DMS79 (cell line): ENCODE measurements around the gene VAMP4.
"Not testable (repeated sequence)": the region's sequence is repeated elsewhere in the genome, so short reads cannot be mapped to it uniquely, and the experiment has no call there.

Experiments
- DNase-seq: peaks from one replicate; lab custom pipeline; 2025; lab: John Stamatoyannopoulos, UW

The VAMP4 gene

DNA sequence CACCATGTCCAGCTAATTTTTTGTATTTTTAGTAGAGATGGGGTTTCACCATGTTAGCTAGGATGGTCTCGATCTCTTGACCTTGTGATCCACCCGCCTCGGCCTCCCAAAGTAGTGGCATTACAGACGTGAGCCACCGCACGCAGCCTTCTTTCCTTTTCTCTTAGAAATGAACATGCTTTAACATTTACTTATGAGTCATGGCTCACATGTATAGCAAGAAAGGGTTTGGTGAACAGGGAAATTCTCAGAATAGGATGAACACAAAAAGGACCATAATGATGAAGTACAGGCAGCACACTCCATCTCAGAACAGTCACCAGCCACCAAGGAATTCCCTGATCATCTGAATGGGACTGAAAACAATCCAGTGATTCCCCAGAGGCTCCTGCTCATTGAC lies 9.4 kb upstream of the VAMP4 start:
- no peak for DNase-seq

DNA sequence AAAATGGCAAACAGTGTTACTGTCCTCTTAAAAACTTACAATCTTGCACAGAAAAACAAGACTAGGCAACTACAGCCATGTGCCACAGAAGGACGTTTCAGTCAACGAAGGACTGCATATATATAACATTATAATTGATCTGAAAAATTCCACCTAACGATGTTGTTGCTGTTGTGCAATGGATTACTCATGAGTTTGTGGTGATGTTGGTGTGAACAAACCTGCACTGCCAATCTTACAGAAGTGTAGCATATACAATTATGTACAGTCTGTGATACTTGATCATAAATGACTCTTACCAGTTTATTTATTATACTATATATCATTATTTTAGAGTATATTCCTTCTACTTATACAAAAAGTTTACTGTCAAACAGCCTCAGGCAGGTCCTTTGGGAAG lies 6.8 kb upstream of the VAMP4 start:
- no peak for DNase-seq

- DNase-seq = no peak
Observed at GRCh38 chr1:171744986-171745385, 3.1 kb upstream of the VAMP4 start.

GRCh38 chr1:171743081-171743870 lies 1.4 kb upstream of the VAMP4 start:
- no peak for DNase-seq

- DNase-seq = no peak
Observed at GRCh38 chr1:171742577-171742922, 685 bp upstream of the VAMP4 start.

DNA sequence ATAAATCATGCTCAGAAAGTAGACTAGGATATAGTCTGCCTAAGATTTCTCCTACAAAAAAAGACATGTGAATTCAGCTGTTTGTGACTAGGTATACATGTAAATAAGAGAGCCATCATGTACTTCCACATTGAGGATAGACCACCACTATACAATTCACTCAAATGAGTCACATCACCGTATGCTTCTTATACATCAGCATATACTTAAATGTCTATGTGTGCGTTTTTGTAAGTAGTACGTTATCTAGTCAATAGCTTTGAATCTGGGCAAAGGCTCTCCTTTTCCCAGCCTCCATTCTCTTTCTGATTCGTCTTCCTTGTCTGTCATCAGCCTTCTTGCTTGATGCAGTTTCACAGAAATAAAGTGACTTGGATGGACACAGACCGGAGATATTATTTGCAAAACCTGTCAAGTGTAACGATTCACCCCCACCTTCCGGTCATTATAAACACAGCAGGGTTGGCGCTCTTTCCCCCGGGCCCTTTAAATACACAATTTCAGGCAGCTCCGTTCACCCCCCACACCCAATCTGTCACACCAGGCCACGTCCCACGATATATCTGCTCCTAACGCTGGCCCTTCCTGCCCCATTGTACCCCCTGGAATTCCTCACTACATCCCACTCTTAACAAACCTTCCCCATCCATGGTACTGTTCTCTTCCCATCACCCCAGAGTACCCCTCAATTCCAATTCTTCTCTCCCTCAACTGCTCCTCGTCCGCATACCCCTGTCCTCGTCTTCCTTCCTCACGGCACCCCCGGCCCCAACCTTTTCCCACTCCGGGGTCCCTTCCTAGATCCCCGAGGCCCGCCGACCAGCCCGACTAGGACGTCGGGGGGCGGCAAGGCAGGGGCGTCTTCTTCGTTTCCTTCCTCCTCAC lies 636 bp downstream of the VAMP4 start:
- no peak for DNase-seq

DNA sequence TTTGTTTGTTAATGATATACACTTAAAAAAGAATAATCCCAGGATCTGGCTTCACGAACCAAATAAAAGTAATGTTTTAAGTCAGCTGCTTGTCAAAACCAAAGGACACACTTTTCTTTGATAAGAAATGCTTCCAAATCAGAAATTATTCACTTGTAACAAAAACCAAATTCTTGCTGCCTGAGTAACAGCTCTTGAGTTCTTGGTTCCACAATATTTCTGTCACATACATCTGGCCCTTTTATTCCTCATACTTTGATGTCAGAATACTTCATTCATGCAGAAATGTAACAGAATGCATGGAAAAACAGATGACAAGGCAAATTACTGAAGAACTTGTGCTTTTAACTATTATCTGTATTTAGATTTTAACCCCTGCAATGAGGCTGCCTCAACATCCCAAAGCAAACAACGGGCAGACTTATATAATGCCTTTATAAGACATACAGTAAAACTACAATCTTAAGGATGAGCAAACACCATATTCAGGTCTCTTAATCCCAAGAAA lies 1.5 kb downstream of the VAMP4 start:
- no peak for DNase-seq

GRCh38 chr1:171739656-171740055 lies 2.2 kb downstream of the VAMP4 start:
- no peak for DNase-seq

- DNase-seq = no peak
Observed at GRCh38 chr1:171738911-171739310, 3.0 kb downstream of the VAMP4 start.

- no peak for DNase-seq
Observed at GRCh38 chr1:171736196-171736595, 5.7 kb downstream of the VAMP4 start.

- DNase-seq = no peak
Observed at GRCh38 chr1:171730052-171730451, 11.8 kb downstream of the VAMP4 start.

GRCh38 chr1:171727778-171728177 lies 14.1 kb downstream of the VAMP4 start:
- no peak for DNase-seq

- DNase-seq = not testable (repeated sequence)
Observed at GRCh38 chr1:171723180-171723579, 18.7 kb downstream of the VAMP4 start.

- DNase-seq = no peak
Observed at GRCh38 chr1:171718848-171719247, 23.0 kb downstream of the VAMP4 start.

- DNase-seq = no peak
Observed at GRCh38 chr1:171718216-171718615, 23.6 kb downstream of the VAMP4 start.

DNA sequence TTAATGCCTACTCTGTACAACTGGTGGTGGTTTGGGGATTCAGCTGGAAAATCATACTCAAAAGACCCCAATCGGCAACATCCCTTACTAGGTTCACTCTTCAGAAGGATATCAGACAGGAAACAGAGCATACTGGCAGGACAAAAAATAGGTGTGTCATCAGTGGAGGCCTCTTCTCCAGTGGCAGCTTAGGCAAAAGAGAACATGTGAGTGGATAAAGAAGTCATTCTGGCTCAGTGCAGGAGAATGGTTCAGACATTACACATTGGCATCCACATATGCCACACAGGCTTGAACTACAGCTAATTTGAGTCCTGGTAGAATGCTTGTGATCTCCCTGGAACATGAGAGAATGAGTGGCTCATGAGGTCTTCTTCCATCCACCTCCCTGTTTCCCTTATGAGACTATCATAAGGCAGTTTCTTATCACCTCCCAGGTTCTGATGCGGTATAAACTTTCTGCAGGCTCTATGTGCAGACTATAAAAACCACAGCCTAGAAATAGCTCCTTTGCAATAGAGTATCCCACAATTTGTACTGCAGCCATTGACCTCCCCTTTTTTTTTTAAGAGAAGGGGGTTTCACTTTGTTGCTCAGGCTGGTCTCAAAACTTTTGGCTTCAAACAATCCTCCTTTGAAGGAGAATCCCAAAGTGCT lies 24.7 kb downstream of the VAMP4 start:
- no peak for DNase-seq

- DNase-seq = no peak
Observed at GRCh38 chr1:171716616-171717015, 25.2 kb downstream of the VAMP4 start.

GRCh38 chr1:171715813-171716251 lies 26.0 kb downstream of the VAMP4 start:
- DNase-seq = peak; percentile 40

- DNase-seq = no peak
Observed at GRCh38 chr1:171712341-171712740, 29.5 kb downstream of the VAMP4 start.

- no peak for DNase-seq
Observed at GRCh38 chr1:171711643-171712042, 30.2 kb downstream of the VAMP4 start.

GRCh38 chr1:171707583-171707982 lies 34.3 kb downstream of the VAMP4 start:
- no peak for DNase-seq

GRCh38 chr1:171702598-171702997 lies 39.3 kb downstream of the VAMP4 start:
- DNase-seq = no peak

- DNase-seq = no peak
Observed at GRCh38 chr1:171699531-171699930, 42.3 kb downstream of the VAMP4 start.
